Mesothelial cell of epicardium (in vitro differentiated cells): Measurements from ENCODE around the gene NT5M. TPM values are rescaled to one million over a fixed set of nuclear protein-coding genes. Genes with fewer than 3 reads are reported as not detected.

Experiments
- DNase-seq, 2 experiments: peaks; one replicate each; pipeline ENCODE4 v3.0.0; 2021; ENCODE audit warnings: low spot score in 2 of 2; ENCODE audit not compliant: unreplicated experiment in 2 of 2
- H3K27ac Mint-ChIP-seq: 2 replicates; pipeline ENCODE4 v1.8.0; 2021; ENCODE audit warnings: mixed read lengths
- H3K27me3 Mint-ChIP-seq: 2 replicates; pipeline ENCODE4 v1.8.0; 2021; ENCODE audit warnings: low read depth, mixed read lengths
- H3K36me3 Mint-ChIP-seq: 2 replicates; pipeline ENCODE4 v1.8.0; 2021; ENCODE audit warnings: mixed read lengths
- H3K4me1 Mint-ChIP-seq: 2 replicates; pipeline ENCODE4 v1.8.0; 2021; ENCODE audit warnings: mixed read lengths
- H3K4me3 Mint-ChIP-seq: 2 replicates; pipeline ENCODE4 v1.8.0; 2021; ENCODE audit warnings: mild to moderate bottlenecking, moderate library complexity, mixed read lengths
- H3K9me3 Mint-ChIP-seq: 2 replicates; pipeline ENCODE4 v1.8.0; 2021; ENCODE audit warnings: mixed read lengths
- CTCF ChIP-seq: fragments of 200-600 bp; sonication (generic); IDR thresholded peaks from one replicate; pipeline ENCODE4 v1.5.0; 2021; ENCODE audit warnings: antibody characterized with exemption; ENCODE audit not compliant: unreplicated experiment
- total RNA-seq: library from RNA; stranded (reverse); gene quantifications from 3 replicates; pipeline ENCODE4 v1.2.1, GENCODE V29; 2021

The NT5M gene
- total RNA-seq, 1 donor from 2014 or later: 4.6 TPM

GRCh38 chr17:17345686-17346427 lies 42.7 kb downstream of the NT5M start:
- no peak for TF ChIP-seq CTCF
- DNase-seq: peak in 1 of 2 experiments; percentile 35
- no peak overlapping the region for H3K4me3 Mint-ChIP-seq
- H3K27me3 Mint-ChIP-seq: no peaks in the 10 kb centered on the region
- H3K9me3 Mint-ChIP-seq: no peaks in the 10 kb centered on the region
- no peaks in the 10 kb centered on the region for H3K36me3 Mint-ChIP-seq
- peaks cover 9% of the 10 kb centered on the region for H3K4me1 Mint-ChIP-seq
- H3K27ac Mint-ChIP-seq: no peak overlapping the region

GRCh38 chr17:17346428-17347233 lies 43.5 kb downstream of the NT5M start:
- H3K27me3 Mint-ChIP-seq: no peaks in the 10 kb centered on the region
- no peak overlapping the region for H3K27ac Mint-ChIP-seq
- H3K9me3 Mint-ChIP-seq: no peaks in the 10 kb centered on the region
- no peak for TF ChIP-seq CTCF
- no peak overlapping the region for H3K4me3 Mint-ChIP-seq
- no peak for DNase-seq
- no peaks in the 10 kb centered on the region for H3K36me3 Mint-ChIP-seq
- peaks cover 12% of the 10 kb centered on the region for H3K4me1 Mint-ChIP-seq

GRCh38 chr17:17347234-17347955 lies 44.2 kb downstream of the NT5M start:
- no peak for DNase-seq
- H3K4me1 Mint-ChIP-seq: peaks cover 17% of the 10 kb centered on the region
- no peak overlapping the region for H3K4me3 Mint-ChIP-seq
- no peak overlapping the region for H3K27ac Mint-ChIP-seq
- TF ChIP-seq CTCF: no peak
- no peaks in the 10 kb centered on the region for H3K9me3 Mint-ChIP-seq
- no peaks in the 10 kb centered on the region for H3K27me3 Mint-ChIP-seq
- no peaks in the 10 kb centered on the region for H3K36me3 Mint-ChIP-seq

- Mint-ChIP-seq H3K4me1 (peaks cover 17% of the 10 kb centered on the region), H3K27ac (no peak overlapping the region), H3K27me3 (no peaks in the 10 kb centered on the region), H3K4me3 (no peak overlapping the region), H3K9me3 (no peaks in the 10 kb centered on the region), H3K36me3 (no peaks in the 10 kb centered on the region)
- no peak for DNase-seq
- no peak for TF ChIP-seq CTCF
Measured at GRCh38 chr17:17347956-17348871, 45.0 kb downstream of the NT5M start.
